Liver (tissue), 9 donors: Measurements from ENCODE around the gene NUCKS1. TPM values are rescaled to one million over a fixed set of nuclear protein-coding genes. Genes with fewer than 3 reads are reported as not detected.
"Not testable (repeated sequence)": the region's sequence is repeated elsewhere in the genome, so short reads cannot be mapped to it uniquely, and the experiment has no call there.

Source experiments
- DNase-seq: peaks from one replicate; pipeline ENCODE4 v3.0.0-alpha.2; 2017; ENCODE audit warnings: low spot score
- H3K27ac ChIP-seq, 2 donors: one replicate each; pipeline ENCODE4 v1.7.0; 2013; ENCODE audit warnings: inconsistent platforms in 2 of 2, low read length in 2 of 2, control low read depth in 1 of 2, low read depth in 1 of 2, mild to moderate bottlenecking in 1 of 2
- H3K27me3 ChIP-seq, 4 donors: one replicate each; pipeline versions ENCODE4 v1.6.1 to v1.7.0; 2013; ENCODE audit warnings: low read length in 3 of 4, inconsistent platforms in 1 of 4, mild to moderate bottlenecking in 1 of 4, moderate library complexity in 1 of 4; ENCODE audit not compliant: control insufficient read depth in 4 of 4, insufficient read depth in 4 of 4
- H3K36me3 ChIP-seq, 4 donors: one replicate each; pipeline versions ENCODE4 v1.6.1 to v1.7.0; 2013; ENCODE audit warnings: low read length in 3 of 4, mild to moderate bottlenecking in 3 of 4, low read depth in 1 of 4, moderate library complexity in 1 of 4; ENCODE audit not compliant: control insufficient read depth in 4 of 4, insufficient read depth in 3 of 4
- H3K4me1 ChIP-seq, 4 donors: one replicate each; pipeline versions ENCODE4 v1.6.1 to v1.7.0; 2013; ENCODE audit warnings: low read length in 3 of 4, mild to moderate bottlenecking in 3 of 4, moderate library complexity in 1 of 4; ENCODE audit not compliant: control insufficient read depth in 4 of 4, insufficient read depth in 4 of 4
- H3K4me3 ChIP-seq, 3 donors: one replicate each; pipeline versions ENCODE4 v1.6.1 to v1.7.0; 2013; ENCODE audit warnings: low read length in 3 of 3, control low read depth in 1 of 3, low read depth in 1 of 3, mild to moderate bottlenecking in 1 of 3
- H3K9ac ChIP-seq, 2 donors: one replicate each; pipeline ENCODE4 v1.7.0; 2013; ENCODE audit warnings: low read length in 2 of 2, mild to moderate bottlenecking in 2 of 2, moderate library complexity in 2 of 2, control low read depth in 1 of 2, low read depth in 1 of 2
- H3K9me3 ChIP-seq, 4 donors: one replicate each; pipeline versions ENCODE4 v1.6.1 to v1.7.0; 2013; ENCODE audit warnings: low read length in 3 of 4; ENCODE audit not compliant: control insufficient read depth in 4 of 4
- EGR1 ChIP-seq, 2 donors: IDR thresholded peaks; 2 replicates each; pipeline ENCODE4 v1.6.1; 2016 to 2018; ENCODE audit warnings: antibody characterized with exemption in 2 of 2, low read depth in 2 of 2
- FOXA1 ChIP-seq: IDR thresholded peaks from 2 replicates; pipeline ENCODE4 v1.6.1; 2016; ENCODE audit warnings: antibody characterized with exemption
- GABPA ChIP-seq, 2 donors: IDR thresholded peaks in 1 of 2; conservative IDR thresholded peaks in 1 of 2; 2 replicates each; pipeline ENCODE4 v1.6.1; 2016; ENCODE audit warnings: antibody characterized with exemption in 2 of 2, mild to moderate bottlenecking in 1 of 2, moderate library complexity in 1 of 2
- HNF4A ChIP-seq, 2 donors: conservative IDR thresholded peaks; 2 replicates each; pipeline ENCODE4 v1.6.1; 2016; ENCODE audit warnings: antibody characterized with exemption in 2 of 2, mild to moderate bottlenecking in 2 of 2
- NR2F2 ChIP-seq: IDR thresholded peaks from 2 replicates; pipeline ENCODE4 v1.6.1; 2016; ENCODE audit warnings: antibody characterized with exemption
- RAD21 ChIP-seq, 2 donors: IDR thresholded peaks; 2 replicates each; pipeline ENCODE4 v1.6.1; 2016; ENCODE audit warnings: antibody characterized with exemption in 2 of 2, mild to moderate bottlenecking in 2 of 2
- SP1 ChIP-seq: IDR thresholded peaks from 2 replicates; pipeline ENCODE4 v1.6.1; 2018; ENCODE audit warnings: antibody characterized with exemption, mild to moderate bottlenecking
- TAF1 ChIP-seq: conservative IDR thresholded peaks from 2 replicates; pipeline ENCODE4 v1.6.1; 2016; ENCODE audit warnings: antibody characterized with exemption, mild to moderate bottlenecking
- YY1 ChIP-seq: IDR thresholded peaks from 2 replicates; pipeline ENCODE4 v1.6.1; 2016; ENCODE audit warnings: antibody characterized with exemption, mild to moderate bottlenecking
- WGBS: extraction: QIAGEN DNeasy Blood & Tissue Kit; methylation state at CpG from one replicate; pipeline ENCODE4 v1.1.7; 2013; 5-methylcytosine and 5-hydroxymethylcytosine counted together
- polyA plus RNA-seq, 2 donors: library from polyadenylated mRNA; stranded (reverse) in 1 of 2; unstranded in 1 of 2; fragments of 200-250 nt in 1 of 2; fragments of >200 nt in 1 of 2; fragmentation: Nextera tagmentation in 1 of 2; extraction: Ambion mirVana in 1 of 2; gene quantifications; one replicate each; pipeline versions ENCODE4 v1.2.1 to v1.2.3, GENCODE V29; 2013 to 2015
- total RNA-seq, 2 donors: library from RNA; depleted of rRNA; stranded (reverse); fragments of >200 nt; gene quantifications; one replicate each; pipeline ENCODE4 v1.2.3, GENCODE V29; 2014
- TF ChIP-seq, protein P1 (sequence below): IDR thresholded peaks from 2 replicates; pipeline ENCODE4 v1.6.1; 2016; ENCODE audit warnings: antibody characterized with exemption
- TF ChIP-seq, protein P2 (sequence below): fragments of 150-350 bp; IDR thresholded peaks from 2 replicates; pipeline ENCODE4 v1.5.1; 2017; ENCODE audit warnings: improper control_type of control experiment, low read depth, low read length; ENCODE audit not compliant: missing input control
- donor health status: healthy.
- donor health status: healthy.
- donor health status: healthy.
- donor health status: healthy.
- donor health status: healthy.

Gene NUCKS1
- total and polyA plus RNA-seq, 4 donors: 27.0 to 86.1 (median 42.6) TPM

DNA sequence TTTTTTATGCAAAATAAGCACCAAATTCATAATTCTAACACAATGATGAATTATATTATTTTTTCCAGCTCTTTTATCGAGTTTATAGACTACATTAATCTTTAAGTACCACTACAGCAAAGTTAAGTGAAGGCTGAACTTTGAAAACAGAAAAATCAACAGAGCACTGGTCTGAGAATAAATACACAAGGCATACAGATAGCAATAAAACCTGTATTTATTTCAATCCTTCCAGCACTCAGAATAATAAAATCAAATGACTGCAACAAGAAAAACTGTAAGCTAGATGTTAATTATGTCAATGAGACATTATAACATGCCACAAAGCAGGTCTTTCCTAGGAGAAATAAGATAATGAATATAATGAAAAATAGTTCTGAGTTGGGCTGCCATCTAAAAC lies 24.5 kb downstream of the NUCKS1 start:
- Histone ChIP-seq H3K9me3 (no peaks in the 10 kb centered on the region), H3K27me3 (no peaks in the 10 kb centered on the region), H3K4me1 (peaks cover 5 to 41% (median 32%) of the 10 kb centered on the region in 4 donors), H3K36me3 (peaks cover 0 to 10% (median 3%) of the 10 kb centered on the region in 4 donors), H3K4me3 (no peak overlapping the region), H3K9ac (peak overlapping the region in 1 of 2 donors; percentile 36), H3K27ac (peak overlapping the region; percentile 89)
- 34% methylated on average over 1 of the region's 1 CpG for WGBS
- peak in 1 of 2 donors; percentile 29 for TF ChIP-seq HNF4A (conservative IDR thresholded peaks at IDR 0.05)
- TF ChIP-seq EGR1 (IDR thresholded peaks at IDR 0.05; ENCODE audit: low read depth in 2 of 2): no peak
- DNase-seq: no peak

- not testable (repeated sequence) for DNase-seq, H3K27me3 ChIP-seq, H3K27ac ChIP-seq, H3K9me3 ChIP-seq, H3K4me3 ChIP-seq, H3K9ac ChIP-seq
- 100% methylated on average over 2 of the region's 2 CpGs for WGBS
- Histone ChIP-seq H3K4me1 (peaks cover 6 to 34% (median 21%) of the 10 kb centered on the region in 4 donors), H3K36me3 (peaks cover 2 to 30% (median 19%) of the 10 kb centered on the region in 4 donors)
Observed at GRCh38 chr1:205720740-205721139, 29.2 kb downstream of the NUCKS1 start.

DNA sequence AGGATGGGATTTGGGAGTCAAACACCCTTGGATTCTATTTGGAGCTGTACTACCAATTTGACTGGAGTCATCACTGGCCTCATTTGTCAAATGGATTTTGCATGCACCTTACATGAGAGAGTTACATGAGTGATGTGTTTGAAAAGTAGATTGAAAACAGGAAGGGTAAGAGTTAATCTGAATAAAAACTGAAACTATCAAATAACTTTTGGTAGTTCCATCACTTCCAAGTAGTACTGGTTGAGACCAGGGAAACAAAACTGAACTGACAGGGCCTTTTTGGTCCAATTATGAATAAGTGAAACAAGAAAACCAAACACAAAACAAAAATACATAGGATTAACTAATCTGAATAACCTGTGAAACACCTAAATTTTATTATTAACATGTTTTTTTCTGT lies 30.2 kb downstream of the NUCKS1 start:
- TF ChIP-seq FOXA1: no peak
- TF ChIP-seq, protein P1, sequence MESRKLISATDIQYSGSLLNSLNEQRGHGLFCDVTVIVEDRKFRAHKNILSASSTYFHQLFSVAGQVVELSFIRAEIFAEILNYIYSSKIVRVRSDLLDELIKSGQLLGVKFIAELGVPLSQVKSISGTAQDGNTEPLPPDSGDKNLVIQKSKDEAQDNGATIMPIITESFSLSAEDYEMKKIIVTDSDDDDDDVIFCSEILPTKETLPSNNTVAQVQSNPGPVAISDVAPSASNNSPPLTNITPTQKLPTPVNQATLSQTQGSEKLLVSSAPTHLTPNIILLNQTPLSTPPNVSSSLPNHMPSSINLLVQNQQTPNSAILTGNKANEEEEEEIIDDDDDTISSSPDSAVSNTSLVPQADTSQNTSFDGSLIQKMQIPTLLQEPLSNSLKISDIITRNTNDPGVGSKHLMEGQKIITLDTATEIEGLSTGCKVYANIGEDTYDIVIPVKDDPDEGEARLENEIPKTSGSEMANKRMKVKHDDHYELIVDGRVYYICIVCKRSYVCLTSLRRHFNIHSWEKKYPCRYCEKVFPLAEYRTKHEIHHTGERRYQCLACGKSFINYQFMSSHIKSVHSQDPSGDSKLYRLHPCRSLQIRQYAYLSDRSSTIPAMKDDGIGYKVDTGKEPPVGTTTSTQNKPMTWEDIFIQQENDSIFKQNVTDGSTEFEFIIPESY: no peak
- TF ChIP-seq YY1: no peak
- TF ChIP-seq RAD21 (IDR thresholded peaks at IDR 0.05): no peak
- H3K36me3 ChIP-seq: peaks cover 2 to 37% (median 19%) of the 10 kb centered on the region in 4 donors
- no peak for DNase-seq

GRCh38 chr1:205719015-205719414 lies 31.0 kb downstream of the NUCKS1 start:
- no peak overlapping the region for H3K4me3 ChIP-seq
- H3K9ac ChIP-seq: no peak overlapping the region
- peaks cover 9 to 41% (median 26%) of the 10 kb centered on the region in 4 donors for H3K4me1 ChIP-seq
- peaks cover 2 to 37% (median 19%) of the 10 kb centered on the region in 4 donors for H3K36me3 ChIP-seq
- H3K27me3 ChIP-seq: no peaks in the 10 kb centered on the region
- H3K9me3 ChIP-seq: no peaks in the 10 kb centered on the region
- H3K27ac ChIP-seq: peak overlapping the region in 1 of 2 donors; percentile 26
- no peak for DNase-seq
- 65% methylated on average over 3 of the region's 3 CpGs for WGBS
- no peak for TF ChIP-seq NR2F2
- TF ChIP-seq RAD21 (IDR thresholded peaks at IDR 0.05): no peak
- TF ChIP-seq TAF1: no peak
- TF ChIP-seq, protein P2, sequence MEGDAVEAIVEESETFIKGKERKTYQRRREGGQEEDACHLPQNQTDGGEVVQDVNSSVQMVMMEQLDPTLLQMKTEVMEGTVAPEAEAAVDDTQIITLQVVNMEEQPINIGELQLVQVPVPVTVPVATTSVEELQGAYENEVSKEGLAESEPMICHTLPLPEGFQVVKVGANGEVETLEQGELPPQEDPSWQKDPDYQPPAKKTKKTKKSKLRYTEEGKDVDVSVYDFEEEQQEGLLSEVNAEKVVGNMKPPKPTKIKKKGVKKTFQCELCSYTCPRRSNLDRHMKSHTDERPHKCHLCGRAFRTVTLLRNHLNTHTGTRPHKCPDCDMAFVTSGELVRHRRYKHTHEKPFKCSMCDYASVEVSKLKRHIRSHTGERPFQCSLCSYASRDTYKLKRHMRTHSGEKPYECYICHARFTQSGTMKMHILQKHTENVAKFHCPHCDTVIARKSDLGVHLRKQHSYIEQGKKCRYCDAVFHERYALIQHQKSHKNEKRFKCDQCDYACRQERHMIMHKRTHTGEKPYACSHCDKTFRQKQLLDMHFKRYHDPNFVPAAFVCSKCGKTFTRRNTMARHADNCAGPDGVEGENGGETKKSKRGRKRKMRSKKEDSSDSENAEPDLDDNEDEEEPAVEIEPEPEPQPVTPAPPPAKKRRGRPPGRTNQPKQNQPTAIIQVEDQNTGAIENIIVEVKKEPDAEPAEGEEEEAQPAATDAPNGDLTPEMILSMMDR: no peak
- no peak for TF ChIP-seq SP1
- no peak for TF ChIP-seq EGR1 (IDR thresholded peaks at IDR 0.05; ENCODE audit: low read depth in 2 of 2)
- TF ChIP-seq HNF4A (conservative IDR thresholded peaks at IDR 0.05): no peak
- no peak for TF ChIP-seq GABPA (IDR thresholded peaks at IDR 0.05 in 1 of 2, conservative IDR thresholded peaks at IDR 0.05 in 1 of 2)

More for the DNA sequence above, 30.2 kb downstream of the NUCKS1 start:
- Histone ChIP-seq H3K27ac (no peak overlapping the region), H3K4me1 (peaks cover 5 to 37% (median 23%) of the 10 kb centered on the region in 4 donors), H3K9ac (no peak overlapping the region), H3K4me3 (no peak overlapping the region), H3K27me3 (no peaks in the 10 kb centered on the region), H3K9me3 (no peaks in the 10 kb centered on the region)
